K562 (cell line): Measurements from ENCODE around the gene TKTL1. TPM values are rescaled to one million over a fixed set of nuclear protein-coding genes. Genes with fewer than 3 reads are reported as not detected.

Source experiments
- ATAC-seq: fragments of 200-7000 bp; cut with Tn5 transposase; 3 replicates; pipeline ENCODE4 v1.9.1; 2020; ENCODE audit warnings: moderate library complexity
- BruUV-seq: library from RNA; stranded (reverse); fragments of 400-500 nt; replicated peaks from 2 replicates; lab custom pipeline; 2021; lab: Mats Ljungman, UMichigan
- CTCF ChIA-PET: fragments of 300-600 bp; formaldehyde crosslinking; extraction: SDS; loops from one replicate; lab custom pipeline; 2021; ENCODE audit warnings: low intra/inter-chr PET ratio; lab: Yijun Ruan, JAX
- POLR2A ChIA-PET: fragments of 300-600, 350-650 bp; sonication (Branson Sonifier 250); formaldehyde crosslinking; extraction: SDS; loops from one replicate; lab custom pipeline; 2021; ENCODE audit warnings: antibody characterized with exemption, inconsistent platforms; lab: Yijun Ruan, JAX
- DNase-seq, 4 experiments: peaks; one replicate each; pipeline versions ENCODE4 v3.0.0 to v3.0.0-alpha.2; 2011 to 2018; ENCODE audit warnings: low spot score in 3 of 4, mixed read lengths in 3 of 4; ENCODE audit errors: extremely low read depth in 1 of 4
- FAIRE-seq: peaks from 2 replicates; lab custom pipeline; 2011; peaks lifted over from hg19 to GRCh38; lab: Jason Lieb, UNC
- H2AFZ ChIP-seq: 2 replicates; pipeline ENCODE4 v1.6.0; 2011; ENCODE audit warnings: low read depth, low read length, control low read depth, inconsistent platforms
- H3K27ac ChIP-seq: fragments of 200-600 bp; 3 replicates; pipeline ENCODE4 v1.8.0; 2011; ENCODE audit warnings: low read depth, mild to moderate bottlenecking, control low read depth, inconsistent platforms, low read length, moderate library complexity, mixed read lengths; ENCODE audit errors: extremely low read depth
- H3K27me3 ChIP-seq, 2 experiments: fragments of 300-600 bp in 1 of 2; 2 replicates in 1 of 2; 3 replicates in 1 of 2; pipeline versions ENCODE4 v1.6.0 to v1.8.0; 2011; ENCODE audit warnings: inconsistent platforms in 2 of 2, low read length in 2 of 2, mild to moderate bottlenecking in 1 of 2, mixed read lengths in 1 of 2, moderate library complexity in 1 of 2; ENCODE audit not compliant: control insufficient read depth in 2 of 2, insufficient read depth in 2 of 2
- H3K36me3 ChIP-seq: fragments of 300-600 bp; 3 replicates; pipeline ENCODE4 v1.8.0; 2011; ENCODE audit warnings: mild to moderate bottlenecking, low read length, inconsistent platforms; ENCODE audit not compliant: control insufficient read depth, insufficient read depth
- H3K4me1 ChIP-seq, 2 experiments: fragments of 200-600 bp in 1 of 2; replicated peaks in 1 of 2; 2 replicates in 1 of 2; 3 replicates in 1 of 2; pipeline versions ENCODE4 v1.5.1 to v1.8.0; 2011; ENCODE audit warnings: inconsistent platforms in 2 of 2, low read length in 2 of 2, mild to moderate bottlenecking in 1 of 2, mixed read lengths in 1 of 2, moderate library complexity in 1 of 2; ENCODE audit not compliant: control insufficient read depth in 2 of 2, insufficient read depth in 2 of 2
- H3K4me2 ChIP-seq: 2 replicates; pipeline ENCODE4 v1.6.1; 2011; ENCODE audit warnings: low read length, control low read depth, inconsistent platforms, mixed read lengths; ENCODE audit not compliant: insufficient read depth
- H3K4me3 ChIP-seq: fragments of 200-600 bp; sonication (generic), shearing (Covaris generic); 2 replicates; pipeline ENCODE4 v1.5.1; 2016; ENCODE audit warnings: control low read depth, inconsistent platforms
- H3K79me2 ChIP-seq: fragments of 200-600 bp; 3 replicates; pipeline ENCODE4 v1.8.0; 2011; ENCODE audit warnings: low read length, inconsistent platforms; ENCODE audit not compliant: control insufficient read depth, insufficient read depth
- H3K9ac ChIP-seq, 2 experiments: 2 replicates each; pipeline versions ENCODE4 v1.6.0 to v1.6.1; 2011; ENCODE audit warnings: low read depth in 2 of 2, low read length in 2 of 2, control low read depth in 1 of 2, inconsistent platforms in 1 of 2, mild to moderate bottlenecking in 1 of 2, mixed read lengths in 1 of 2; ENCODE audit not compliant: insufficient read depth in 1 of 2
- H3K9me1 ChIP-seq: one replicate; pipeline ENCODE4 v1.6.0; 2011; ENCODE audit warnings: inconsistent platforms, mild to moderate bottlenecking, low read length, moderate library complexity; ENCODE audit not compliant: control insufficient read depth, insufficient read depth
- H3K9me3 ChIP-seq: replicated peaks from 2 replicates; pipeline ENCODE4 v1.5.1; 2011; ENCODE audit warnings: low read depth, low read length, inconsistent platforms; ENCODE audit not compliant: control insufficient read depth, insufficient read depth
- H4K20me1 ChIP-seq: replicated peaks from 2 replicates; pipeline ENCODE4 v1.6.1; 2011; ENCODE audit warnings: low read length, inconsistent platforms, mixed read lengths; ENCODE audit not compliant: control insufficient read depth, insufficient read depth
- BRD9 ChIP-seq: fragments of 450-650 bp; IDR thresholded peaks from 2 replicates; pipeline ENCODE4 v1.6.1; 2018; ENCODE audit warnings: low read depth; ENCODE audit not compliant: partially characterized antibody
- E2F1 ChIP-seq: sonication (generic); formaldehyde crosslinking; IDR thresholded peaks from 2 replicates; pipeline ENCODE4 v1.8.1; 2023; ENCODE audit warnings: mild to moderate bottlenecking, missing genetic modification reagents, moderate library complexity
- HNRNPL ChIP-seq: fragments of 200-400 bp; formaldehyde crosslinking; IDR thresholded peaks from 2 replicates; pipeline ENCODE4 v1.6.1; 2017; ENCODE audit warnings: low read depth, mild to moderate bottlenecking, low read length
- KAT2B ChIP-seq: IDR thresholded peaks from one replicate; pipeline ENCODE4 v1.6.1; 2012; ENCODE audit warnings: low read depth, mild to moderate bottlenecking, control low read depth, inconsistent platforms, low read length, moderate library complexity
- KLF1 ChIP-seq: fragments of 450-650 bp; IDR thresholded peaks from 2 replicates; pipeline ENCODE4 v1.6.1; 2016; ENCODE audit warnings: missing genetic modification characterization, missing compliant biosample characterization
- MITF ChIP-seq: IDR thresholded peaks from 2 replicates; pipeline ENCODE4 v1.6.1; 2014; ENCODE audit warnings: antibody characterized with exemption
- RBFOX2 ChIP-seq: fragments of 200-400 bp; formaldehyde crosslinking; IDR thresholded peaks from 2 replicates; pipeline ENCODE4 v1.6.1; 2017; ENCODE audit warnings: low read depth, mild to moderate bottlenecking, low read length, moderate library complexity
- SNRNP70 ChIP-seq: fragments of 200-400 bp; formaldehyde crosslinking; optimal IDR thresholded peaks from 2 replicates; pipeline ENCODE3; 2017; ENCODE audit warnings: low read depth, low read length
- WGBS: fragments of 100-300 bp; shearing (Covaris generic); methylation state at CpG from one replicate; pipeline ENCODE4 v1.1.6; 2016; ENCODE audit warnings: low coverage, mixed read lengths; ENCODE audit not compliant: insufficient coverage; ENCODE audit errors: missing lambda C conversion rate; 5-methylcytosine and 5-hydroxymethylcytosine counted together
- in situ Hi-C: fragments of 300-500 bp; cut with MboI; formaldehyde crosslinking; loops from 4 replicates; pipeline ENCODE4 v1.15.0; 2018; ENCODE audit warnings: inconsistent platforms, mixed read lengths
- intact Hi-C: fragments of 100-400 bp; cut with micrococcal nuclease; formaldehyde crosslinking; loops from 2 replicates; pipeline ENCODE4 v1.14.2; 2022
- polyA plus RNA-seq, 8 experiments: library from polyadenylated mRNA; depleted of rRNA in 4 of 8; stranded (reverse) in 5 of 8; unstranded in 3 of 8; fragments of >200 nt; fragmentation: Nextera tagmentation in 2 of 8; fragmentation: Illumina TruSeq in 1 of 8; extraction: Ambion mirVana in 2 of 8; extraction: Trizol in 1 of 8; gene quantifications; 2 replicates each; pipeline versions ENCODE4 v1.2.1 to v1.2.3, GENCODE V29; 2011 to 2014; ENCODE audit warnings: inconsistent platforms in 1 of 8, missing spikeins in 1 of 8
- total RNA-seq, 7 experiments: library from RNA; depleted of rRNA in 6 of 7; stranded (reverse); fragments of >200 nt in 6 of 7; fragmentation: Illumina TruSeq in 2 of 7; extraction: Trizol in 2 of 7; gene quantifications; 2 replicates each; pipeline versions ENCODE4 v1.2.1 to v1.2.3, GENCODE V29; 2011 to 2021; ENCODE audit warnings: low replicate concordance in 1 of 7

Gene TKTL1
- total and polyA plus RNA-seq, 9 of the 15 experiments (the other 6 are each of a cell fraction or from before 2014, with no cell fraction given) = 0.18 to 0.71 (median 0.38) TPM

- no peak for FAIRE-seq
- Histone ChIP-seq H3K9ac (no peak overlapping the region; a peak in 1 of 4 replicates), H3K27ac (no peak overlapping the region)
Measured at GRCh38 chrX:154352466-154352865, 56.9 kb downstream of the TKTL1 start.

More at GRCh38 chrX:154352466-154352865, 56.9 kb downstream of the TKTL1 start:
- CTCF ChIA-PET = no interaction called here
- Histone ChIP-seq H3K4me1 (peaks cover 0 to 51% of the 10 kb centered on the region in 2 experiments; a peak in 2 of 5 replicates), H4K20me1 (peaks cover 13% of the 10 kb centered on the region), H3K79me2 (no peaks in the 10 kb centered on the region), H2AFZ (no peak overlapping the region), H3K36me3 (peaks cover 94% of the 10 kb centered on the region; the same call in 2 of the 3 replicates), H3K4me2 (no peak overlapping the region), H3K9me3 (no peaks in the 10 kb centered on the region), H3K4me3 (no peak overlapping the region), H3K27me3 (no peaks in the 10 kb centered on the region), H3K9me1 (no peaks in the 10 kb centered on the region)
- ATAC-seq (no peak), DNase-seq (no peak)
- intact Hi-C loops (no loop called here), in situ Hi-C loops (no loop called here)
- POLR2A ChIA-PET = no interaction called here
- 94% methylated on average over 6 of the region's 13 CpGs for WGBS
- BruUV-seq = no TSS peak
- TF ChIP-seq BRD9 (no peak), KAT2B (no peak), KLF1 (no peak), SNRNP70 (no peak), E2F1 (CRISPR knock-in tag) (no peak), MITF (no peak), HNRNPL (no peak), RBFOX2 (peak; percentile 32)
